SJCRH30 (cell line): ENCODE data around the gene KRTAP1-5. TPM values are rescaled to one million over a fixed set of nuclear protein-coding genes. Genes with fewer than 3 reads are reported as not detected.
A peak's percentile ranks its signal among the peaks of the same experiment; 100 is the strongest.
"Not testable (repeated sequence)": the region's sequence is repeated elsewhere in the genome, so short reads cannot be mapped to it uniquely, and the experiment has no call there.

Experiments
- DNase-seq, 2 experiments: peaks; one replicate each; pipeline ENCODE4 v3.0.0-alpha.2; 2015 to 2020
- H3K27ac ChIP-seq: fragments of 250-450 bp; sonication (Bioruptor Pico); 2 replicates; pipeline ENCODE4 v1.5.1; 2020; ENCODE audit warnings: mild to moderate bottlenecking, moderate library complexity
- H3K27me3 ChIP-seq: fragments of 250-450 bp; sonication (Bioruptor Pico); 2 replicates; pipeline ENCODE4 v1.5.1; 2020; ENCODE audit warnings: mild to moderate bottlenecking, moderate library complexity
- H3K36me3 ChIP-seq: fragments of 250-450 bp; sonication (Bioruptor Pico); 2 replicates; pipeline ENCODE4 v1.5.1; 2020; ENCODE audit warnings: mild to moderate bottlenecking, moderate library complexity
- H3K4me1 ChIP-seq: fragments of 250-450 bp; sonication (Bioruptor Pico); 2 replicates; pipeline ENCODE4 v1.5.1; 2020; ENCODE audit warnings: mild to moderate bottlenecking, moderate library complexity
- H3K4me3 ChIP-seq: fragments of 250-450 bp; sonication (Bioruptor Pico); 2 replicates; pipeline ENCODE4 v1.5.1; 2020; ENCODE audit warnings: mild to moderate bottlenecking, moderate library complexity
- H3K9me3 ChIP-seq: fragments of 250-450 bp; sonication (Bioruptor Pico); replicated peaks from 2 replicates; pipeline ENCODE4 v1.5.1; 2020; ENCODE audit warnings: mild to moderate bottlenecking, moderate library complexity
- total RNA-seq: library from RNA; depleted of rRNA; stranded (reverse); fragments of >200 nt; shearing (Covaris generic); gene quantifications from 2 replicates; pipeline ENCODE4 v1.2.3, GENCODE V29; 2014

The KRTAP1-5 gene
- total RNA-seq, 1 experiment from 2014 or later = not detected

GRCh38 chr17:41002814-41003213 lies 24.2 kb downstream of the KRTAP1-5 start:
- Histone ChIP-seq H3K4me3 (no peak overlapping the region), H3K27me3 (no peaks in the 10 kb centered on the region), H3K4me1 (no peaks in the 10 kb centered on the region), H3K36me3 (no peaks in the 10 kb centered on the region), H3K9me3 (no peaks in the 10 kb centered on the region), H3K27ac (no peak overlapping the region)
- DNase-seq = no peak

GRCh38 chr17:41001795-41002194 lies 25.2 kb downstream of the KRTAP1-5 start:
- no peak for DNase-seq
- H3K36me3 ChIP-seq = no peaks in the 10 kb centered on the region
- no peaks in the 10 kb centered on the region for H3K9me3 ChIP-seq
- no peak overlapping the region for H3K27ac ChIP-seq
- no peak overlapping the region for H3K4me3 ChIP-seq
- H3K4me1 ChIP-seq = no peaks in the 10 kb centered on the region
- H3K27me3 ChIP-seq = no peaks in the 10 kb centered on the region

GRCh38 chr17:40999563-40999962 lies 27.4 kb downstream of the KRTAP1-5 start, which contains the start of gene KRTAP3-2:
Gene KRTAP3-2, minus strand, starts transcription at chr17:40999906. Its CDS starts 53 bp downstream, at chr17:40999853.
- H3K27ac ChIP-seq, H3K9me3 ChIP-seq, H3K4me3 ChIP-seq, H3K36me3 ChIP-seq, H3K27me3 ChIP-seq, H3K4me1 ChIP-seq, DNase-seq: not testable (repeated sequence)

- no peak overlapping the region for H3K27ac ChIP-seq
- peaks cover 6% of the 10 kb centered on the region; the same call in 1 of the 2 replicates for H3K4me1 ChIP-seq
- no peaks in the 10 kb centered on the region for H3K27me3 ChIP-seq
- H3K36me3 ChIP-seq = no peaks in the 10 kb centered on the region
- no peak for DNase-seq
- H3K4me3 ChIP-seq = no peak overlapping the region
- H3K9me3 ChIP-seq = no peaks in the 10 kb centered on the region
Measured at GRCh38 chr17:40997361-40997760, 29.6 kb downstream of the KRTAP1-5 start.

- H3K36me3 ChIP-seq = no peaks in the 10 kb centered on the region
- no peak for DNase-seq
- H3K27ac ChIP-seq = no peak overlapping the region
- H3K27me3 ChIP-seq = no peaks in the 10 kb centered on the region
- H3K9me3 ChIP-seq = no peaks in the 10 kb centered on the region
- H3K4me1 ChIP-seq = peaks cover 6% of the 10 kb centered on the region; the same call in 1 of the 2 replicates
- no peak overlapping the region for H3K4me3 ChIP-seq
Measured at GRCh38 chr17:40996829-40997228, 30.2 kb downstream of the KRTAP1-5 start.

GRCh38 chr17:40995116-40995515 lies 31.9 kb downstream of the KRTAP1-5 start:
- Histone ChIP-seq H3K27me3 (no peaks in the 10 kb centered on the region), H3K27ac (no peak overlapping the region), H3K36me3 (no peaks in the 10 kb centered on the region), H3K4me3 (no peak overlapping the region), H3K9me3 (0 out of 2 replicates have a peak, but pooled peaks cover 2% of the 10 kb centered on the region), H3K4me1 (peaks cover 6% of the 10 kb centered on the region; the same call in 1 of the 2 replicates)
- DNase-seq = no peak

GRCh38 chr17:40993839-40994238 lies 33.2 kb downstream of the KRTAP1-5 start, which contains the start of gene KRTAP3-3:
Gene KRTAP3-3, minus strand, starts transcription at chr17:40994164. Its CDS starts 67 bp downstream, at chr17:40994097.
- Histone ChIP-seq H3K9me3 (0 out of 2 replicates have a peak, but pooled peaks cover 2% of the 10 kb centered on the region), H3K36me3 (no peaks in the 10 kb centered on the region), H3K4me1 (peaks cover 6% of the 10 kb centered on the region; the same call in 1 of the 2 replicates), H3K4me3 (no peak within 1 kb of the TSS), H3K27me3 (no peaks in the 10 kb centered on the region), H3K27ac (no peak within 1 kb of the TSS)
- peak; percentile 24 to 33 for DNase-seq

- Histone ChIP-seq H3K9me3 (0 out of 2 replicates have a peak, but pooled peaks cover 2% of the 10 kb centered on the region), H3K4me3 (no peak overlapping the region), H3K27ac (no peak overlapping the region), H3K4me1 (peaks cover 6% of the 10 kb centered on the region; the same call in 1 of the 2 replicates), H3K36me3 (no peaks in the 10 kb centered on the region), H3K27me3 (no peaks in the 10 kb centered on the region)
- DNase-seq = no peak
Measured at GRCh38 chr17:40993084-40993483, 33.9 kb downstream of the KRTAP1-5 start.

GRCh38 chr17:40992666-40993065 lies 34.3 kb downstream of the KRTAP1-5 start:
- Histone ChIP-seq H3K4me3 (no peak overlapping the region), H3K27ac (no peak overlapping the region), H3K27me3 (no peaks in the 10 kb centered on the region), H3K4me1 (peaks cover 6% of the 10 kb centered on the region; the same call in 1 of the 2 replicates), H3K36me3 (no peaks in the 10 kb centered on the region), H3K9me3 (0 out of 2 replicates have a peak, but pooled peaks cover 2% of the 10 kb centered on the region)
- no peak for DNase-seq

- DNase-seq = no peak
- H3K27ac ChIP-seq = no peak overlapping the region
- no peak overlapping the region for H3K4me3 ChIP-seq
- no peaks in the 10 kb centered on the region for H3K27me3 ChIP-seq
- no peaks in the 10 kb centered on the region for H3K4me1 ChIP-seq
- 0 out of 2 replicates have a peak, but pooled peaks cover 2% of the 10 kb centered on the region for H3K9me3 ChIP-seq
- no peaks in the 10 kb centered on the region for H3K36me3 ChIP-seq
Measured at GRCh38 chr17:40986920-40987319, 40.1 kb downstream of the KRTAP1-5 start.

GRCh38 chr17:40984226-40984625 lies 42.8 kb downstream of the KRTAP1-5 start, which contains the start of gene KRT40:
Gene KRT40, minus strand, starts transcription at chr17:40984326. Its CDS starts 53 bp downstream, at chr17:40984273.
- Histone ChIP-seq H3K36me3 (no peaks in the 10 kb centered on the region), H3K27me3 (no peaks in the 10 kb centered on the region), H3K27ac (no peak within 1 kb of the TSS)

GRCh38 chr17:40981115-40981514 lies 45.9 kb downstream of the KRTAP1-5 start:
- Histone ChIP-seq H3K36me3 (no peaks in the 10 kb centered on the region), H3K27ac (peak overlapping the region; percentile 29), H3K4me3 (no peak overlapping the region; the same call in 1 of the 2 replicates), H3K9me3 (no peaks in the 10 kb centered on the region), H3K4me1 (peaks cover 8% of the 10 kb centered on the region), H3K27me3 (no peaks in the 10 kb centered on the region)
- DNase-seq = no peak

More at GRCh38 chr17:40984226-40984625, 42.8 kb downstream of the KRTAP1-5 start, which contains the start of gene KRT40:
- DNase-seq = no peak
- Histone ChIP-seq H3K4me3 (no peak within 1 kb of the TSS), H3K9me3 (no peaks in the 10 kb centered on the region), H3K4me1 (peaks cover 8% of the 10 kb centered on the region)

- H3K27ac ChIP-seq = peak overlapping the region; percentile 29
- no peaks in the 10 kb centered on the region for H3K36me3 ChIP-seq
- no peak overlapping the region; the same call in 1 of the 2 replicates for H3K4me3 ChIP-seq
- peak; percentile 62 to 74 for DNase-seq
- no peaks in the 10 kb centered on the region for H3K9me3 ChIP-seq
- no peaks in the 10 kb centered on the region for H3K27me3 ChIP-seq
- H3K4me1 ChIP-seq = peaks cover 8% of the 10 kb centered on the region
Measured at GRCh38 chr17:40980596-40980995, 46.4 kb downstream of the KRTAP1-5 start.

GRCh38 chr17:40980117-40980516 lies 46.9 kb downstream of the KRTAP1-5 start:
- no peak for DNase-seq
- H3K36me3 ChIP-seq = no peaks in the 10 kb centered on the region
- H3K9me3 ChIP-seq = no peaks in the 10 kb centered on the region
- peaks cover 8% of the 10 kb centered on the region for H3K4me1 ChIP-seq
- H3K27me3 ChIP-seq = no peaks in the 10 kb centered on the region
- H3K27ac ChIP-seq = no peak overlapping the region
- no peak overlapping the region for H3K4me3 ChIP-seq

- Histone ChIP-seq H3K4me3 (no peak overlapping the region), H3K9me3 (no peaks in the 10 kb centered on the region), H3K27ac (no peak overlapping the region), H3K36me3 (no peaks in the 10 kb centered on the region), H3K27me3 (no peaks in the 10 kb centered on the region), H3K4me1 (peaks cover 8% of the 10 kb centered on the region)
- DNase-seq = peak in 1 of 2 experiments; percentile 11
Measured at GRCh38 chr17:40978575-40979151, 48.3 kb downstream of the KRTAP1-5 start.
